Breast epithelium (tissue), 4 donors: Measurements from ENCODE around the gene DTWD1. TPM values are rescaled to one million over a fixed set of nuclear protein-coding genes. Genes with fewer than 3 reads are reported as not detected.
"Not testable (repeated sequence)": the region's sequence is repeated elsewhere in the genome, so short reads cannot be mapped to it uniquely, and the experiment has no call there.

Source experiments
- DNase-seq, 2 donors: peaks; one replicate each; pipeline ENCODE4 v3.0.0-alpha.2; 2019; ENCODE audit warnings: low spot score in 2 of 2
- H3K27ac ChIP-seq, 2 donors: fragments of 200-600 bp; sonication (generic) in 1 of 2; one replicate each; pipeline ENCODE4 v1.5.1; 2016 to 2019; ENCODE audit warnings: mild to moderate bottlenecking in 1 of 2
- H3K27me3 ChIP-seq, 2 donors: fragments of 200-600 bp; sonication (generic) in 1 of 2; one replicate each; pipeline versions ENCODE4 v1.5.1 to v1.6.0; 2017 to 2019; ENCODE audit warnings: control low read depth in 1 of 2, mild to moderate bottlenecking in 1 of 2
- H3K36me3 ChIP-seq: fragments of 200-600 bp; one replicate; pipeline ENCODE4 v1.5.1; 2019
- H3K4me1 ChIP-seq, 2 donors: fragments of 200-600 bp; sonication (generic); one replicate each; pipeline ENCODE4 v1.5.1; 2016 to 2019; ENCODE audit warnings: control low read depth in 1 of 2
- H3K4me3 ChIP-seq, 3 donors: fragments of 200-600 bp; sonication (generic); 1 replicate in 2 of 3; 2 replicates in 1 of 3; pipeline ENCODE4 v1.5.1; 2016 to 2019; ENCODE audit warnings: mild to moderate bottlenecking in 3 of 3, moderate library complexity in 2 of 3
- H3K9me3 ChIP-seq, 2 donors: fragments of 200-600 bp; sonication (generic) in 1 of 2; one replicate each; pipeline ENCODE4 v1.5.1; 2016 to 2019; ENCODE audit warnings: control low read depth in 1 of 2
- POLR2A ChIP-seq: fragments of 450-650 bp; IDR thresholded peaks from one replicate; pipeline ENCODE4 v1.6.1; 2016; ENCODE audit warnings: antibody characterized with exemption, mild to moderate bottlenecking, moderate library complexity
- POLR2AphosphoS5 ChIP-seq, 3 donors: sonication (generic); formaldehyde crosslinking; IDR thresholded peaks; one replicate each; pipeline ENCODE4 v1.6.1; 2017; ENCODE audit warnings: antibody characterized with exemption in 3 of 3
- intact Hi-C: fragments of 100-400 bp; cut with DNase I; formaldehyde crosslinking; loops from one replicate; pipeline ENCODE4 v1.15.1; 2023; ENCODE audit warnings: low total_unique reads
- total RNA-seq, 3 donors: library from RNA; depleted of rRNA; stranded (reverse); fragments of >200 nt; gene quantifications; one replicate each; pipeline ENCODE4 v1.1.0, GENCODE V29; 2016
- TF ChIP-seq, protein P1 (sequence below), 3 donors: fragments of 450-650 bp; IDR thresholded peaks; one replicate each; pipeline ENCODE4 v1.5.1; 2016 to 2017; ENCODE audit warnings: antibody characterized with exemption in 3 of 3, mild to moderate bottlenecking in 3 of 3, moderate library complexity in 3 of 3

Gene DTWD1, protein sequence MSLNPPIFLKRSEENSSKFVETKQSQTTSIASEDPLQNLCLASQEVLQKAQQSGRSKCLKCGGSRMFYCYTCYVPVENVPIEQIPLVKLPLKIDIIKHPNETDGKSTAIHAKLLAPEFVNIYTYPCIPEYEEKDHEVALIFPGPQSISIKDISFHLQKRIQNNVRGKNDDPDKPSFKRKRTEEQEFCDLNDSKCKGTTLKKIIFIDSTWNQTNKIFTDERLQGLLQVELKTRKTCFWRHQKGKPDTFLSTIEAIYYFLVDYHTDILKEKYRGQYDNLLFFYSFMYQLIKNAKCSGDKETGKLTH
- total RNA-seq = 10 to 100 TPM; 21.6 to 35.4 (median 33.8) TPM

DNA sequence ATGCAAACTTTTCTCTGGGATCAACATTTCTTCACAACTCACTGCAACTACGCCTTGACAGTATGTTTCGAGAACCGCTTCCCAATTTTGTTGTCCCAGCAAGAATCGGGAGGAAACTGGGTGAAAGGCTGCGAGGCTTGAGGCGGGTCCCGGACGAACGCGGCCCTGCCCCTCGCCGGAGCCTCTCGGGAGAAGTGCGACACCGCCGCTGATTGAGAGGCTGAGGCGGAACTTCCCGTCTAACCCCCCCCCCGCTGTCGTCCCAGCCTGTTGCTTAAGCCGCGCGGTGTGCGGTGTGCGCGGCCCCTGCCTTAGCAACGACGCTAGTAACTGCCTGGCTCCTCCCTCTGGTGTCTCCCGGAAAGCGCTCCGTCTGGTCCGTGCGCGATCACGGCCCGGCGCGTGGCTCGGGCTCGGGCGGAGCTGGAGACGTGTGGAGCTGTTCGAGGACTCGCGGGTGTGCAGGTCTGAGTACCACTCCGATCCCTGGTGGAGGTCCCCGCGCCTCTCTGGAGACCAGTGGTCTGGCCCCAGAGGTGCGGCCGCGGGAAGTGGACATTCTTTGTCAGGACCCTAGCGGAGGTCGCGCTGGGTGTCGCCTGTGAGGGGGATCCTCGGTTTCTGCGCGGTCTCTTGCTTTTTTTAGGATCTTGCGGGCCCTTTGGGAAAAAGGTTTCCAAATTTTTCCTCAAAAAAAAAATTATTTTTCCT, at the start of gene DTWD1, which contains the start of gene FAM227B:
DTWD1 (plus strand) TSS at position 391 of the 711 bp plus-strand sequence. CDS start 4,120 bp downstream, outside the sequence.
FAM227B (minus strand) TSS at position 161 of the 711 bp plus-strand sequence. CDS start 5,647 bp downstream, outside the sequence.
- H3K4me1 ChIP-seq = peaks cover 0 to 12% of the 10 kb centered on the region in 2 donors
- H3K27me3 ChIP-seq = no peaks in the 10 kb centered on the region
- intact Hi-C loops = no loop called here
- TF ChIP-seq, protein P1, sequence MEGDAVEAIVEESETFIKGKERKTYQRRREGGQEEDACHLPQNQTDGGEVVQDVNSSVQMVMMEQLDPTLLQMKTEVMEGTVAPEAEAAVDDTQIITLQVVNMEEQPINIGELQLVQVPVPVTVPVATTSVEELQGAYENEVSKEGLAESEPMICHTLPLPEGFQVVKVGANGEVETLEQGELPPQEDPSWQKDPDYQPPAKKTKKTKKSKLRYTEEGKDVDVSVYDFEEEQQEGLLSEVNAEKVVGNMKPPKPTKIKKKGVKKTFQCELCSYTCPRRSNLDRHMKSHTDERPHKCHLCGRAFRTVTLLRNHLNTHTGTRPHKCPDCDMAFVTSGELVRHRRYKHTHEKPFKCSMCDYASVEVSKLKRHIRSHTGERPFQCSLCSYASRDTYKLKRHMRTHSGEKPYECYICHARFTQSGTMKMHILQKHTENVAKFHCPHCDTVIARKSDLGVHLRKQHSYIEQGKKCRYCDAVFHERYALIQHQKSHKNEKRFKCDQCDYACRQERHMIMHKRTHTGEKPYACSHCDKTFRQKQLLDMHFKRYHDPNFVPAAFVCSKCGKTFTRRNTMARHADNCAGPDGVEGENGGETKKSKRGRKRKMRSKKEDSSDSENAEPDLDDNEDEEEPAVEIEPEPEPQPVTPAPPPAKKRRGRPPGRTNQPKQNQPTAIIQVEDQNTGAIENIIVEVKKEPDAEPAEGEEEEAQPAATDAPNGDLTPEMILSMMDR (IDR thresholded peaks at IDR 0.05) = peak in 1 of 3 donors; percentile 16
- peak; percentile 98 for TF ChIP-seq POLR2AphosphoS5 (IDR thresholded peaks at IDR 0.05)
- peak; percentile 89 for TF ChIP-seq POLR2A
- peak; percentile 95 for DNase-seq
- peak within 1 kb of the TSS; percentile 75 to 84 (median 79) for H3K4me3 ChIP-seq
- H3K36me3 ChIP-seq = peaks cover 4% of the 10 kb centered on the region
- H3K27ac ChIP-seq = peak within 1 kb of the TSS; percentile 93 to 95
- peaks cover 0 to 6% of the 10 kb centered on the region in 2 donors for H3K9me3 ChIP-seq

DNA sequence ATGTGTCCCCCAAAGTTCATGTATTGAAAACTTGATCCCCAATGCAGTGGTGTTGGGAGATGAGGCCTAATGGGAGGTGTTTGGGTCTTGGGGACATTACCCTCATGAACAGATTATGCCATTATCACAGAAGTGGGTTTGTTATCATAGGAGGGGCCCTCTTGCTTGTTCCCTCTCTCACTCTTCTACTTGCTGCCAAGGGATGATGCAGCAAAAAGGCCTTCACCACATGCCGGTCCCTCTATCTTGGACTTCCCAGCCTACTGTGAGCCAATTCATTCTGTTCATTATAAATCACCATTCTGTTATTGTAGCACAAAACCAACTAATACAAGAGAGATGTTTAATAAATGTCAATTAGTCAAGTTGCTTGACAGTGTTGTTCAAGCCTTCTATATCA, 47.4 kb upstream of the DTWD1 start:
- H3K9me3 ChIP-seq = no peaks in the 10 kb centered on the region
- TF ChIP-seq, protein P1 (IDR thresholded peaks at IDR 0.05) = no peak
- no peak for TF ChIP-seq POLR2A
- no peak for TF ChIP-seq POLR2AphosphoS5 (IDR thresholded peaks at IDR 0.05)
- H3K27me3 ChIP-seq = no peaks in the 10 kb centered on the region
- H3K4me1 ChIP-seq = no peaks in the 10 kb centered on the region
- H3K36me3 ChIP-seq = no peaks in the 10 kb centered on the region
- no peak overlapping the region for H3K27ac ChIP-seq
- DNase-seq = no peak
- H3K4me3 ChIP-seq = no peak overlapping the region
- intact Hi-C loops = no loop called here

DNA sequence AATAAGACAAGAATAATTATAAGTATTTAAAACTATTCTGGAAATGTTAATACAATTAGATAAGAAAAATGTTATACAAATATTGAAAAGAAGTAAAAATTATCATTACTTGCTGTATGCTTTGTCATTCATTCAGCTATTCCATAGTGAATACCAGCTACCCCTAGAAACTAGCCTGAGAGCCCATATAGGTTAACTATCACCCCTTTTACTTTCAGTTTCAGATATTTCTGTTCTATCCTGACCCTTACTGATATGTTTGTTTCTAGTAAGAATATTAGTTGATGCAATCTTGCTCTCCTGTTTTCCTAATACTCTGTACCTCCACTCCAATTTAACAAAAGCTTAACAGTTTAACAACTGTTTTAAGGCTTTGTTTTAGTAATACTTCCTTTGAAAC, 31.8 kb upstream of the DTWD1 start:
- Histone ChIP-seq H3K36me3 (no peaks in the 10 kb centered on the region), H3K4me1 (no peaks in the 10 kb centered on the region), H3K27me3 (no peaks in the 10 kb centered on the region), H3K4me3 (no peak overlapping the region), H3K27ac (no peak overlapping the region), H3K9me3 (no peaks in the 10 kb centered on the region)
- TF ChIP-seq POLR2A (no peak), POLR2AphosphoS5 (IDR thresholded peaks at IDR 0.05) (no peak)
- TF ChIP-seq, protein P1 (IDR thresholded peaks at IDR 0.05) = no peak
- no peak for DNase-seq
- intact Hi-C loops = no loop called here

DNA sequence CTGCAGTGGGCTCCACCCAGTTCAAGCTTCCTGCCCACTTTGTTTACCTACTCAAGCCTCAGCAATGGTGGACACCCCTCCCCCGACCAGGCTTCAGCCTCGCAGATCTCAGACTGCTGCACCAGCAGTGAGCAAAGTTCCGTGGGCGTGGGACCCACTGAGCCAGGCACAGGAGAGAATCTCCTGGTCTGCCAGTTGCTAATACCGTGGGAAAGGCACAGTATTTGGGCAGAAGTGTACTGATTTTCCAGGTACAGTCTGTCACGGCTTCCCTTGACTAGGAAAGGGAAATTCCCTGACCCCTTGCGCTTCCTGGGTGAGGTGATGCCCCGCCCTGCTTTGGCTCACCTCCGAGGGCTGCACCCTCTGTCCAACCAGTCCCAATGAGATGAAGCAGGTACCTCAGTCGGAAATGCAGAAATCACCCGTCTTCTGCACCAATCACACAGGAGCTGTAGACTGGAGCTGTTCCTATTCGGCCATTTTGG, 28.0 kb upstream of the DTWD1 start:
- H3K27me3 ChIP-seq, H3K4me1 ChIP-seq, H3K36me3 ChIP-seq, H3K9me3 ChIP-seq, H3K27ac ChIP-seq, intact Hi-C loops, DNase-seq, H3K4me3 ChIP-seq: not testable (repeated sequence)

DNA sequence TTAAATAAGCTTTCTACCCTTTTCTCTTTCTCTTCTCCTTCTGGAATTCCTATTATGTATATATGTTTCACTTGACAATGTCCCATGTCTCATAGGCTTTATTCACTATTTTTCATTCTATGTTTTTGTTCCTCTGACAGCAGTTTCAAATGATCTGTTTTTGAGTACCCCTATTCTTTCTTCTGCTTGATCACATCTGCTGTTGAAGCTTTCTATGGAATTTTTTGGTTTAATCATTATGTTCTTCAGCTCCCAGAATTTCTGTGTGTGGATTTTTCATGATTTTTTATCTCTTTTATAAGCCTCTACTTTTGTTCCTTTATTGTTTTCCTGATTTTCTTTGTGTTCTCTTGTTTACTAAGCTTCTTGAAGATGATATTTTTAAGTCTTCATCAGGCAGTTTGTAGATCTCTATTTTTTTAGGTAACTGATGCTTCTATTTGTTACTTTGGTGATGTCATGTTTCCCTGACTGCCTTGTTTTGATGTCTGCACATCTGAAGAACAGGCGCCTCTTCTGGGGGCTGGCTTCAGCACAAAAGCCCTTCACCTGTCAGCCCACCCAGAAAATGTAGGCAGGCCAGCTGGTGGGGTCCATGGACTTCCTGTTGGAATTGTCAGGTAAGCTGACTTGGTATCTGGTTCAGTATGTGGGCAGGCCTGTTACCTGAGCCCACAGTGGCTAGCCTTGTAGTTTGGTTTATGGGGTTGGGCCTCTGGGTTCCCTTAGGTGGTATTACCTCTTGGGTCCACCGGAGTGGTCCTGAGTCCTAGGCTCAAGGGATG, 16.0 kb upstream of the DTWD1 start:
- no peaks in the 10 kb centered on the region for H3K4me1 ChIP-seq
- no peak overlapping the region for H3K4me3 ChIP-seq
- H3K27me3 ChIP-seq = no peaks in the 10 kb centered on the region
- DNase-seq = no peak
- no peak overlapping the region for H3K27ac ChIP-seq
- intact Hi-C loops = no loop called here
- peaks cover 18 to 26% of the 10 kb centered on the region in 2 donors for H3K9me3 ChIP-seq
- H3K36me3 ChIP-seq = no peaks in the 10 kb centered on the region
- TF ChIP-seq, protein P1 (IDR thresholded peaks at IDR 0.05) = no peak
- TF ChIP-seq POLR2A (no peak), POLR2AphosphoS5 (IDR thresholded peaks at IDR 0.05) (no peak)
